ENCODE results near the gene ASB3.
A peak's percentile ranks its signal among the peaks of the same experiment; 100 is the strongest.

The ASB3 gene

GRCh38 chr2:53655256-53655655 lies 131.5 kb downstream of the ASB3 start:
- no peak for DNase-seq (ENCODE audit: low read depth, low spot score)

GRCh38 chr2:53654396-53654795 lies 132.4 kb downstream of the ASB3 start:
- DNase-seq (ENCODE audit: low read depth, low spot score): no peak

- no peak for DNase-seq (ENCODE audit: low read depth, low spot score)
Observed at GRCh38 chr2:53652131-53652530, 134.6 kb downstream of the ASB3 start.

GRCh38 chr2:53646788-53647187 lies 140.0 kb downstream of the ASB3 start:
- DNase-seq (ENCODE audit: low read depth, low spot score): no peak

- no peak for DNase-seq (ENCODE audit: low read depth, low spot score)
Observed at GRCh38 chr2:53641290-53641689, 145.5 kb downstream of the ASB3 start.

- DNase-seq (ENCODE audit: low read depth, low spot score): no peak
Observed at GRCh38 chr2:53640466-53640865, 146.3 kb downstream of the ASB3 start.

- DNase-seq (ENCODE audit: low read depth, low spot score): no peak
Observed at GRCh38 chr2:53636596-53636995, 150.2 kb downstream of the ASB3 start.

GRCh38 chr2:53636109-53636508 lies 150.6 kb downstream of the ASB3 start:
- no peak for DNase-seq (ENCODE audit: low read depth, low spot score)

GRCh38 chr2:53635694-53636093 lies 151.1 kb downstream of the ASB3 start:
- no peak for DNase-seq (ENCODE audit: low read depth, low spot score)

- DNase-seq (ENCODE audit: low read depth, low spot score): no peak
Observed at GRCh38 chr2:53633441-53633840, 153.3 kb downstream of the ASB3 start.

- peak; percentile 8 for DNase-seq (ENCODE audit: low read depth, low spot score)
Observed at GRCh38 chr2:53632714-53633113, 154.0 kb downstream of the ASB3 start.

- DNase-seq (ENCODE audit: low read depth, low spot score): no peak
Observed at GRCh38 chr2:53632126-53632460, 154.7 kb downstream of the ASB3 start.

GRCh38 chr2:53631313-53632125 lies 155.2 kb downstream of the ASB3 start:
- DNase-seq (ENCODE audit: low read depth, low spot score): no peak

- DNase-seq (ENCODE audit: low read depth, low spot score): no peak
Observed at GRCh38 chr2:53630026-53630606, 156.6 kb downstream of the ASB3 start.

- no peak for DNase-seq (ENCODE audit: low read depth, low spot score)
Observed at GRCh38 chr2:53629501-53629900, 157.3 kb downstream of the ASB3 start.

GRCh38 chr2:53629001-53629400 lies 157.8 kb downstream of the ASB3 start:
- DNase-seq (ENCODE audit: low read depth, low spot score): no peak

GRCh38 chr2:53622141-53622540 lies 164.6 kb downstream of the ASB3 start:
- no peak for DNase-seq (ENCODE audit: low read depth, low spot score)

GRCh38 chr2:53620981-53621380 lies 165.8 kb downstream of the ASB3 start:
- no peak for DNase-seq (ENCODE audit: low read depth, low spot score)
